ENCODE results near the gene PPP1R9A. TPM values are rescaled to one million over a fixed set of nuclear protein-coding genes. Genes with fewer than 3 reads are reported as not detected.
"Not testable (repeated sequence)": the region's sequence is repeated elsewhere in the genome, so short reads cannot be mapped to it uniquely, and the experiment has no call there.

The PPP1R9A gene
- total and polyA plus RNA-seq, 5 experiments from 2014 or later = 0.14 to 0.75 (median 0.18) TPM; not detected in 2

GRCh38 chr7:94971051-94971867 lies 63.9 kb downstream of the PPP1R9A start:
- Mint-ChIP-seq H3K36me3 (peaks cover 0 to 6% (median 0%) of the 10 kb centered on the region in 3 donors), H3K27me3 (peaks cover 0 to 7% (median 0%) of the 10 kb centered on the region in 5 donors), H3K4me1 (no peaks in the 10 kb centered on the region), H3K9me3 (peaks cover 0 to 26% (median 9%) of the 10 kb centered on the region in 9 donors), H3K4me3 (no peak overlapping the region), H3K27ac (no peak overlapping the region)
- no peak for ATAC-seq
- POLR2A ChIA-PET = no interaction called here
- DNase-seq = no peak

GRCh38 chr7:94972296-94972695 lies 64.9 kb downstream of the PPP1R9A start:
- Mint-ChIP-seq H3K27me3 (peaks cover 0 to 14% (median 0%) of the 10 kb centered on the region in 5 donors), H3K9me3 (peaks cover 0 to 18% (median 4%) of the 10 kb centered on the region in 9 donors), H3K4me1 (no peaks in the 10 kb centered on the region), H3K4me3 (no peak overlapping the region), H3K36me3 (peaks cover 0 to 6% (median 0%) of the 10 kb centered on the region in 3 donors), H3K27ac (no peak overlapping the region)
- no peak for DNase-seq
- no peak for ATAC-seq
- POLR2A ChIA-PET = no interaction called here

- Mint-ChIP-seq H3K36me3 (peaks cover 0 to under 1% (median 0%) of the 10 kb centered on the region in 3 donors), H3K27me3 (peaks cover 0 to 10% (median 0%) of the 10 kb centered on the region in 5 donors), H3K4me3 (no peak overlapping the region), H3K4me1 (no peaks in the 10 kb centered on the region), H3K9me3 (peaks cover 0 to 8% (median 0%) of the 10 kb centered on the region in 9 donors), H3K27ac (no peak overlapping the region)
- no peak for DNase-seq
- POLR2A ChIA-PET = no interaction called here
- no peak for ATAC-seq
These were observed 66.5 kb downstream of the PPP1R9A start for GRCh38 chr7:94973844-94974243.

- H3K9me3 Mint-ChIP-seq = peaks cover 0 to 7% (median 0%) of the 10 kb centered on the region in 9 donors
- H3K4me3 Mint-ChIP-seq = no peak overlapping the region
- no peaks in the 10 kb centered on the region for H3K36me3 Mint-ChIP-seq
- no peaks in the 10 kb centered on the region for H3K4me1 Mint-ChIP-seq
- POLR2A ChIA-PET = no interaction called here
- DNase-seq (no peak), ATAC-seq (no peak)
- peaks cover 0 to 9% (median 0%) of the 10 kb centered on the region in 5 donors for H3K27me3 Mint-ChIP-seq
- H3K27ac Mint-ChIP-seq = no peak overlapping the region
These were observed 67.0 kb downstream of the PPP1R9A start for GRCh38 chr7:94974423-94974822.

- no peak overlapping the region for H3K4me3 Mint-ChIP-seq
- H3K4me1 Mint-ChIP-seq = no peaks in the 10 kb centered on the region
- H3K9me3 Mint-ChIP-seq = peaks cover 0 to 7% (median 0%) of the 10 kb centered on the region in 9 donors
- no peak for ATAC-seq
- no peak for DNase-seq
- H3K36me3 Mint-ChIP-seq = no peaks in the 10 kb centered on the region
- POLR2A ChIA-PET = no interaction called here
- peaks cover 0 to 9% (median 0%) of the 10 kb centered on the region in 5 donors for H3K27me3 Mint-ChIP-seq
- no peak overlapping the region for H3K27ac Mint-ChIP-seq
These were observed 67.9 kb downstream of the PPP1R9A start for GRCh38 chr7:94975336-94975735.

- H3K9me3 Mint-ChIP-seq = peaks cover 0 to 11% (median 0%) of the 10 kb centered on the region in 9 donors
- H3K4me3 Mint-ChIP-seq = no peak overlapping the region
- peaks cover 0 to 9% (median 0%) of the 10 kb centered on the region in 5 donors for H3K27me3 Mint-ChIP-seq
- H3K27ac Mint-ChIP-seq = no peak overlapping the region
- no peak for ATAC-seq
- H3K36me3 Mint-ChIP-seq = no peaks in the 10 kb centered on the region
- no peaks in the 10 kb centered on the region for H3K4me1 Mint-ChIP-seq
- no peak for DNase-seq
- POLR2A ChIA-PET = no interaction called here
These were observed 73.2 kb downstream of the PPP1R9A start for GRCh38 chr7:94980418-94981142.

- no peaks in the 10 kb centered on the region for H3K36me3 Mint-ChIP-seq
- ATAC-seq (no peak), DNase-seq (no peak)
- H3K27me3 Mint-ChIP-seq = peaks cover 0 to 5% (median 0%) of the 10 kb centered on the region in 5 donors
- no peak overlapping the region for H3K27ac Mint-ChIP-seq
- no peaks in the 10 kb centered on the region for H3K4me1 Mint-ChIP-seq
- peaks cover 0 to 14% (median 0%) of the 10 kb centered on the region in 9 donors for H3K9me3 Mint-ChIP-seq
- H3K4me3 Mint-ChIP-seq = no peak overlapping the region
- POLR2A ChIA-PET = no interaction called here
These were observed 88.5 kb downstream of the PPP1R9A start for GRCh38 chr7:94995921-94996320.

GRCh38 chr7:94996369-94996768 lies 89.0 kb downstream of the PPP1R9A start:
- Mint-ChIP-seq H3K36me3 (no peaks in the 10 kb centered on the region), H3K9me3 (peaks cover 0 to 10% (median 0%) of the 10 kb centered on the region in 9 donors), H3K27me3 (peaks cover 0 to 5% (median 0%) of the 10 kb centered on the region in 5 donors), H3K4me3 (no peak overlapping the region), H3K4me1 (no peaks in the 10 kb centered on the region), H3K27ac (no peak overlapping the region)
- POLR2A ChIA-PET = no interaction called here
- DNase-seq (no peak), ATAC-seq (no peak)

- no peak overlapping the region for H3K4me3 Mint-ChIP-seq
- no peaks in the 10 kb centered on the region for H3K4me1 Mint-ChIP-seq
- DNase-seq = no peak
- H3K36me3 Mint-ChIP-seq = no peaks in the 10 kb centered on the region
- peaks cover 0 to 5% (median 0%) of the 10 kb centered on the region in 5 donors for H3K27me3 Mint-ChIP-seq
- POLR2A ChIA-PET = no interaction called here
- H3K9me3 Mint-ChIP-seq = peaks cover 0 to 4% (median 0%) of the 10 kb centered on the region in 9 donors
- no peak for ATAC-seq
- no peak overlapping the region for H3K27ac Mint-ChIP-seq
These were observed 90.2 kb downstream of the PPP1R9A start for GRCh38 chr7:94997547-94997946.

GRCh38 chr7:94998266-94999068 lies 91.1 kb downstream of the PPP1R9A start:
- POLR2A ChIA-PET = no interaction called here
- H3K4me3 Mint-ChIP-seq = no peak overlapping the region

GRCh38 chr7:94999069-94999351 lies 91.6 kb downstream of the PPP1R9A start:
- Mint-ChIP-seq H3K36me3 (no peaks in the 10 kb centered on the region), H3K4me3 (no peak overlapping the region), H3K27ac (no peak overlapping the region), H3K27me3 (peaks cover 0 to 5% (median 0%) of the 10 kb centered on the region in 5 donors), H3K4me1 (no peaks in the 10 kb centered on the region), H3K9me3 (peaks cover 0 to 2% (median 0%) of the 10 kb centered on the region in 9 donors)
- no peak for ATAC-seq
- no peak for DNase-seq
- POLR2A ChIA-PET = no interaction called here

More at GRCh38 chr7:94998266-94999068, 91.1 kb downstream of the PPP1R9A start:
- Mint-ChIP-seq H3K36me3 (no peaks in the 10 kb centered on the region), H3K27ac (no peak overlapping the region), H3K9me3 (peaks cover 0 to 2% (median 0%) of the 10 kb centered on the region in 9 donors), H3K27me3 (peaks cover 0 to 5% (median 0%) of the 10 kb centered on the region in 5 donors), H3K4me1 (no peaks in the 10 kb centered on the region)
- DNase-seq = no peak
- no peak for ATAC-seq

- H3K9me3 Mint-ChIP-seq, H3K27me3 Mint-ChIP-seq, DNase-seq, ATAC-seq, H3K36me3 Mint-ChIP-seq, H3K27ac Mint-ChIP-seq, H3K4me3 Mint-ChIP-seq, H3K4me1 Mint-ChIP-seq, POLR2A ChIA-PET: not testable (repeated sequence)
These were observed 92.2 kb downstream of the PPP1R9A start for GRCh38 chr7:94999601-95000000.

GRCh38 chr7:95001258-95001657 lies 93.9 kb downstream of the PPP1R9A start:
- H3K4me3 Mint-ChIP-seq = no peak overlapping the region
- POLR2A ChIA-PET = no interaction called here
- H3K9me3 Mint-ChIP-seq = peaks cover 0 to 2% (median 0%) of the 10 kb centered on the region in 9 donors
- ATAC-seq (no peak), DNase-seq (no peak)
- peaks cover 0 to 5% (median 0%) of the 10 kb centered on the region in 5 donors for H3K27me3 Mint-ChIP-seq
- no peaks in the 10 kb centered on the region for H3K36me3 Mint-ChIP-seq
- no peak overlapping the region for H3K27ac Mint-ChIP-seq
- H3K4me1 Mint-ChIP-seq = no peaks in the 10 kb centered on the region
